HG02943 (cell line): ENCODE data around the gene PACSIN2.
"Not testable (repeated sequence)": the region's sequence is repeated elsewhere in the genome, so short reads cannot be mapped to it uniquely, and the experiment has no call there.

Experiments
- ATAC-seq: cut with Tn5 transposase; IDR thresholded peaks from one replicate; pipeline ENCODE4 v1.9.1; 2021; ENCODE audit warnings: mild to moderate bottlenecking, low read depth, moderate library complexity; ENCODE audit not compliant: unreplicated experiment

PACSIN2 gene

DNA sequence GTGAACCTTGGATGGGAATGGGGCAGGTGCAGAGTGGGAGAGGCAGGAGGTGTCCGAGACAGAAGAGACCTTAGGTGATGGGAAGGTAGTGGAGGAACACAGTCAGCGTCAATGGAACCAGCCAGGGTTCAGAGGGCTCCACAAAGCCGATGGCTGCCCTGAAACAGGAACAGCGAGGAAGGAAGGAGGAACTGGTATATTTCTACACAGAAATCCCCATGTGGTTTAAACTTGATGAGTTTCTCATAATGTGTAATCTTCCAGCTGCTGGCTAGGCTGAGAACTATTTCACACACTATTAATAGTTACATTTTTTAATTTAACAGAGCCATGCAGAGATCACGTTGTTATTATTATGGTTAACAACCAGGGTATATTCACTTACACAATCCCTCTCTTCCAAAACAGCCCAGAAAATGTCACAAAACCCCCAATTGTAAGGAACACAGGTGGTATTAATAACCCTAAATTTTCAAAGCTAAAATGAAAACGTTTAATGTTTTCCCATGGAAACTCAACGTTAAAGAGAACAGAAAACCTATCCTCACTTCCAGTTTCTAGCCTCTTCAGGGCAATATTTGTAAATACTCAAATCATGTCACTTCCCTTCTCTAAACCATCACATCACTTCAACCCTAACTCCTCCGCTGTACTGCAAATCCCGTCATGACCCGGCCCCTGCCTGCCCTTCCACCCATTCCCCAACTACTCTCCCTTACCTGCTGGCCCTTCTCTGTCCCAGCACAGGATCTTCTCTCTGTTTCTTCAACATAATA is 83.3 kb downstream of the PACSIN2 start:
- ATAC-seq, result no peak

- ATAC-seq, result no peak
Measured at GRCh38 chr22:42930810-42931420, 84.0 kb downstream of the PACSIN2 start.

- no peak for ATAC-seq
Measured at GRCh38 chr22:42929838-42930155, 85.2 kb downstream of the PACSIN2 start.

DNA sequence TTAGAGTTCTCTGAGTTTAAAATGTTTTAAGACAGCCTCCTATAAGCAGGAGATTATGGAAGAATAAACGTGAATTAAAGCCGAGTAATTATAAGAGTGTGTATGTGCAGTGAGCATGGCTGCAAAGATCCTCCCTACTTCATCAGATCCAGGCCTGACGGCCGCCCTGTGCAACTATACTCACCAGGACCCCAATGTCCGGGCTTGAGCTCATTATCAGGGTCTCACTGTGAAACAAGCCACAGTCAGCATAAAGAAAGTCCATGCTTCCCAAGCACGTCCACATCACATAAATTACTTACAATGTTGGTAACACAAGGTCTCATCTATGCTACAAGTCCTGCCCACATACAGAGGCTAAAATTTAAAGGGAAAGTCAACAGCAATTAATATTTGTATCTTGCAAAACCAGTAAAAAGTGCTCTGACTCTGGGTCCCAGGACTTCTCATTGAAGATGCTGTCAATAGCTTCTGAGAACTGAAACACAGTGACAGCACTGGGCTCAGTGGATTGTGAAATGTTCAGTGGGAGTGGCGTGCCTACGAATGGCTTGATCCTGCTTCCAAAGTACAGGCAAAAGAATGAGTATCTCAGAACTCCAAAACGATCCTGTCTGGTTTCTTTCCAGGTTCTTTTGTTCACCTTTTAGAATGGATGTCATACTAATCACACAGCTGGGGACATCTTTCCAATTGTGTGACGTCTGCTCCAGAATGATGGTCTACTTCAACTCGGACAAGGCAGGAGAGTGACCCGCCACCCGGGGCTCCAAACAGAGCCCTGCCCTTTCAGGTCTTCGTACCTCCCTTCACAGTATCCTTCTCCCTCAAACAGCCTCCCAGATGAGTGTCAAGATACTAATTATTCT is 85.7 kb downstream of the PACSIN2 start:
- no peak for ATAC-seq

GRCh38 chr22:42927966-42928365 is 87.0 kb downstream of the PACSIN2 start:
- ATAC-seq, result no peak

- ATAC-seq, result no peak
Measured at GRCh38 chr22:42926768-42927167, 88.2 kb downstream of the PACSIN2 start.

DNA sequence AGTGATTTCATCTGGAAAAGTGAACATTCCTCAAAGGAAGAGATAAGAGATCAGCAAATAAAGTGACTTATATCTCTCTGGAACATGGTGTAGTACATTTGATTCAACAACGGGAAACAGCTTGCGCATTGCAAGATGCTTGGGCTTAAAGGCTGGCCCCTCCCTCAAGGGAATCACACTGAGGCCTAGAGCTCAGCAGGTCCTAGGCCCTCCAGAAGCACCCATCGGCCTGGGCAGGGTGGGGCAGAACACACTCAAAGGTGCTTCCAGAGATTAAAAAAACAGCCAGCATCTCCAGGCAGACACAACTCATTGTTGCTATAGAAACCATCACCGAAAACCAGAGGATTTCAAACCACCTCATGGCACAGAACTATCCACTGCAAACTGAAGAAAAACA is 88.8 kb downstream of the PACSIN2 start:
- no peak for ATAC-seq

DNA sequence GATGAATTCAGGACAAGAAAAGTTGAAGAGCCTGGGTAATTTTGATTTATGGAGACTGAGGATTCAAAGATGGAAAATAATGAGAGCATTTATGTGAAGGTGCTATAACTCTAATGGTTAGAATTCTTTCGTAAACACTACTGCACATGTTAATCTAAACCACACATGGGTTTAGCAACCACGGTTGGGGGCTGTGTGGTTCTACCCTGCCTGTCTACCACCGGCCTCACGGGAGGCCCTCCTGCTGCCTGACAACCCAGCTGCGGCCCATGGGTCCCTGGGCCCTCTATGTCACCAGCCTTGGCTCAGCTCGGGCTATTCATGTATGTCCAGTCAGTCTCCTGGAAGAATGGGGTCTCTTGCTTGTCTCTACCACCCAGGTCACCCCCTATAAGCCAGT is 89.4 kb downstream of the PACSIN2 start:
- ATAC-seq, result no peak

DNA sequence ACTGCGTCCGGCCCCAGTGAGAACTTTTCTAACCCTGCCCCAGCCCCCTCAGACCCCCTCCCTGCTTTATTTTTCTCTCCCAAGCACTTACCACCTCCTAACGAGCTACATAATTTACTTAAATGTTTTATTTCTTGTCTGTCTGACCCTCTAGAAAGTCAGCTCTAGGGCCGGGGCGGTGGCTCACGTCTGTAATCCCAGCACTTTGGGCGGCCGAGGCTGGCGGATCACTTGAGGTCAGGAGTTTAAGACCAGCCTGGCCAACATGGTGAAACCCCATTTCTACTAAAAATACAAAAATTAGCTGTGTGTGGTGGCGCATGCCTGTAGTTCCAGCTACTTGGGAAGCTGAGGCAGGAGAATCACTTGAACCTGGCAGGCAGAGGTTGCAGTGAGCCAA is 89.9 kb downstream of the PACSIN2 start:
- ATAC-seq, result not testable (repeated sequence)

DNA sequence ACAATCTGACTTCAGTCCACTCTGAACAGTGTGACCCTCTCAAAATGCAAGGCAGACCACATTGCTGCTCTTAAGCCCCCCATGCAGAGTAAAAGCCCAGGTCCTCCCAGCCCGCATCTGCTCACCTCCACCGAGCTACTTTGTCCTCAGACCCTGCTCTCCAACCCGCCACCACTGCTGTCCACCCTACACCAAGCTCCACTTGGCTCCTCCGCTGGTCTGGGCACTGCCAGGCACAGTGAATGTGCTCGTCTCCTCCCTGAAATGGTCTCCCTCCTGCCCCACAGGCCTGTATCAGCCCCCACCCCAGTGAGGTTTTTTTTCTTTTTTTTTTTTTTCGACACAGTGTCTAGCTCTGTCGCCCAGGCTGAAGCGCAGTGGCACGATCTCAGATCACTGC is 90.5 kb downstream of the PACSIN2 start:
- ATAC-seq, result no peak

- ATAC-seq, result no peak
Measured at GRCh38 chr22:42922374-42923191, 92.4 kb downstream of the PACSIN2 start.

DNA sequence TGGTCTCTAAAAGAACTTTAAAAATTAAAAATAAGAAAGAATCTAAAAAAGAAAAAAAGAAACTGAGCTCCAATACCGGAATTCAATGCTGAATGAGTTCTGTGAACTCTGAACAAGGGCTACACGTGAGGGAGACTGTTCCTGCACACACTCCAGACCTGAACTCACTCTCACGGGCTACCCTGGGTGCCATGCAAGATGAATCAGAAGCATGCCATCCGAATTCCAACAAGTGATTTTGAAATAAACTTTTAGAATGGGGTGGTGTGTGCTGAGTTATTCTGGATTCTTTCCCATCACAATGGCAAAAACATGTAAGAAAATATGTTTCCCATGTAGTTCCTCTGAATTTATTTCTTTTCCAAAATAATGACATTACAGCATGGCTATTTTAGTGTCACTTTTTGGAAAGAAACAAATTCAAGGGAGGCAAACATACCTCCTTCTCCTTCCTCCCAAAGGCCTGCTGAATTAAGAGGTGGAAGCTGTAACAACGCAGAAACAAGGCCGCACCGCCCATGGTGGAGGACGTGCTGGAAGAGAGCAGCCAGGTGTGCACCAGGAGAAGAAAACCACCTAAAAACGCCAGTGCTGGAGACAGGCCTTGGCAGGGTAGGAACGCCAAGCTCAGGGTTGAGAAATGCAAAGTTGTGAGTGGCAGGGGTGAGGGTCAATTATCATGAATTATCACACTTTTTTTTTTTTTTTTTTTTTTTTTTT is 94.7 kb downstream of the PACSIN2 start:
- ATAC-seq, result no peak

DNA sequence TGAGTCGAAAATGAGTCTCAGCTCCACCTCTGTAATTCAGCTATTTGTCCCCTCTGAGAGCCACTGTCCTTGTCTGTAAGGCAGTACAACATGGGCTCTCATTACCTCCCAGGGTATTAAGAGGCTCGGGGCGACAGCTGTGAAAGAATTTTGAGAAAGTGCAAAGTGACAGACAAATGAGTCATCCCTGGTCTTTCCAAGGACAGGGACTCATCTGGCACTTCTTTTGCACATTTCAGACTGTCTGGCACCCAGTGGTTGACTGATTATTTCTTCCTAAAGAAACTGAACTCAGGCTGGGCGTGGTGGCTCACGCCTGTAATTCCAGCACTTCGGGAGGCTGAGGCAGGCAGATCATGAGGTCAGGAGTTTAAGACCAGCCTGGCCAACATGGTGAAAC is 95.8 kb downstream of the PACSIN2 start:
- ATAC-seq, result no peak

- ATAC-seq, result no peak
Measured at GRCh38 chr22:42918500-42918899, 96.4 kb downstream of the PACSIN2 start.

DNA sequence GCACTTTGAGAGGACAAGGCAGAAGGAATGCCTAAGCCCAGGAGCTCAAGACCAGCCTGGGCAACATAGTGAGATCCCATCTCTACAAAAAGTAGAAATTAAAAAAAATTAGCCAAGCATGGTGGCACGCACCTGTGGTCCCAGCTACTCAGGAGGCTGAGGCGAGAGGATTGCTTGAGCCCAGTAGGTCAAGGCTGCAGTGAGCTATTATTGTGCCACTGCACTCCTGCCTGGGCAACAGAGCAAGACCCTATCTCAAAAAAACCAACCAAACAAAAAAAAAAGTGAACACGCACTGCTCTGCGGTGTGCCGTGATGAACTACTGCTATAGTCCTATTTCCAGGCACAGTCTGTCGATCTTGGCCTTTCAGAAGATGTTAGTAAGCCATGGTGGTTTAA is 97.6 kb downstream of the PACSIN2 start:
- ATAC-seq, result not testable (repeated sequence)

GRCh38 chr22:42915980-42916765 is 98.8 kb downstream of the PACSIN2 start:
- ATAC-seq, result no peak

DNA sequence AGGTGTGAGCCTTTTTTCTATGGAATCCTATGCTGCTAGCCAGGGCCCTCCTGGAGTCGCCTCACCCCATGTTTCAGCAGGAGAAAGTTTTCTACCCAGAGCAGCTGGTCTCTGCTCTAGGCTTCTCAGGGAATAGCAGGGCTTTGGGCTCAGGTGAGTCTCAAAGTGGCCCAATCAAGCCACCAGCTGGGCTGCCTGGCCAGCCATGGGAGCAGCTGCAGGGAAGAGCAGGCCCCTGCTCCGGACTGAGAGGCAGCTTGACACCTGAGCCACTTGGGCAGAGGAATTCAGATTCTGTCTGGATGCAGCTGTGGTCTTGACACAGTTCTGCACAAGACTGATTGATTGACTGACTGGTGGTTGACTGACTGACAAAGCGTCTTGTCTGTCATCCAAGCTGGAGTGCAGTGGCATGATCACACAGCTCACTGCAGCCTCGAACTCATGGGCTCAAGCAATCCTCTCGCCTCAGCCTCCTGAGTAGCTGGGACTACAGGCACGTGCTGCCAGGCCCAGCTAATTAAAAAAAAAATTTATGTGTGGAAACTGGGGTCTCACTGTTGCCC is 100.4 kb downstream of the PACSIN2 start:
- no peak for ATAC-seq

DNA sequence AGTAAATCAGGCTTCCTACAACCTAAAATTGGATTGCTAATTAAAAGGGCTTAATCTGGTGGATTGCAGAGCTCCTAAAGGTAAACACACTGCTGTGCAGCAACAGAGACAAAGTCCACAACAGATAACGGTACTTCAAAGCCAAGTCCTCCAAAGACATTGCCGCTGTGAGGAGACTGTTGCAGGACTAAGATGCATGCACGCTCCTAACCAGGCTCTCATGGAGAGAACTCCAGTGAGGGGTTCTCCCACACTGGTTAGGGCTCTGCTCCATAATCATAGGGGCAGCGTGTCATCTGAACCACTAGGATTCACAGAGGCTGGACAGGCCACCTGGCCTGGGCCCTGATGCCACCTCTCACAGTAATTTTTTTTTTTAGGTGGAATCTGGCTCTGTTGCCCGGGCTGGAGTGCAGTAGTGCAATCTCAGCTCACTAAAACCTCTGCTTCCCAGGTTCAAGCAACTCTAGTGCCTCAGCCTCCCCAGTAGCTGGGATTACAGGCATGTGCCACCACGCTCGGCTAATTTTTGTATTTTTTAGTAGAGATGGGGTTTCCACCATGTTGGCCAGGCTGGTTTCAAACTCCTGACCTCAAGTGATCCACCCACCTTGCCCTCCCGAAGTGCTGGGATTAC is 101.0 kb downstream of the PACSIN2 start:
- ATAC-seq, result no peak
